NCI-H748 treated with DMSO at 0.1 percent for 48 hours (cell line): ENCODE measurements around the gene SCP2.

Experiments used
- DNase-seq: peaks from one replicate; lab custom pipeline; 2025; lab: John Stamatoyannopoulos, UW

SCP2 gene

GRCh38 chr1:53043271-53043670 is 116.2 kb downstream of the SCP2 start:
- DNase-seq = no peak

DNA sequence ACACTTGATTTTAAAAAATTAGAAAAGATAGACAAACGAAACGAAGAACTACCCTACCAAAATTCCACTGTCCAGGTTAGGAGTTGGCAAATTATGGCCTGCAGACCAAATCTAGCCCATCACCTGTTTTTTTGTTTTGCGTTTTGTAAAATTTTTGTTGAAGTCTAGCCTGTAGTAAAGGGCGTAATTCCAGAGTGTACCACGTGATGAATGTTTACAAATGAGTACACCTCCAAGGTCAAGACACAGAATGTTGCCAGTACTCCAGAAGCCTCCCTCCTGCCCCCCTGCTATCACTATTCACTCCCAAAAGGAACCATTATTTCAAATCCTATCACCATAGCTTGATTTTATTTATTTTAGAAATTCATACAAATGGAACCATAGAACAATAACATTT is 117.8 kb downstream of the SCP2 start:
- DNase-seq = no peak

DNA sequence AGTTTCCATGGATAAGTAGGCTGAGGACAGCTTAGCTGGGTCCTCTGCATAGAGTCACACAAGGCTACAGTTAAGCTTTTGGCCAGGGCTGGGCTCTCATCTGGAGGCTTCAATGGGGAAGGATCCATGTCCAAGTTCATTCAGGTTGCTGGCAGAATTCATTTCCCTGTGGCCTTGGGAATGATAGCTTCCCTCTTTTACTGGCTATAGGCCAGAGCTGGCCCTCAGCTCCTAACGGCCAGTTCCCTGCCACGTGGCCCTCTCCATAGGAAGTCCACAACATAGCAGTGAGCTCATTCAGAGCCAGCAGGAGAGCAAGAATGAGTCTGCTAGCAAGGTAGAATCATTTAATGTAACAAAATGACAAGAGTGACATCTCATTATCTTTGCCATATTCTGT is 119.9 kb downstream of the SCP2 start:
- no peak for DNase-seq

- no peak for DNase-seq
These were observed 121.0 kb downstream of the SCP2 start for GRCh38 chr1:53047737-53048736.

DNA sequence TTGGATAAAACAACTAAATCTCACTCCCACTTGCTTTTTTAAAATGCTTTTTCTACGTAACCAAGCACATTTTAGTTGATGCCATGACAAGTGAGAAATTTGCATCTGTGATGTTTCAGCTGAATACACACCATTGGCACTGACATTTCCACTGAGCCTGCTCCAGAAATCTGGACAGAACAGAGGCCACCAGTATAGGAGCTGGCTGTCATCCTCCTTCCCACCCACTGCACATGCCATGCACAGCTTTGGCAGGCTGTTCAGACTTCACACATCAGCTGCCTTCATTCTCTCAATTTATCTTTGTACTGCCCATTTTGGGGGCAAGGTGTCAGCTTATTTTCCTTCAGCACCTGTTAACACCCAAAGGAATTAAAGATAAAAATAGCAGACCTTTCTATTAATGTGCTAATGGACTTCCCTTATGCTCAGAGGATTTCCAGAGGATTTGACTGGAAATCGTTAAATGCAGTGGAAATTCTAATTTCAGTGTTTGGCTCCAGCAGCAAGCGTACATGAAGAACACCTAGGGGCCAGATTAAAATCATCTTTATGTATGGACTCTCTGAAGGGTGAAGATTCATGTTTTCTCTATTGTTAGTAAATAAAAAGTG is 122.0 kb downstream of the SCP2 start:
- no peak for DNase-seq

- DNase-seq = no peak
These were observed 122.5 kb downstream of the SCP2 start for GRCh38 chr1:53049574-53049967.

DNA sequence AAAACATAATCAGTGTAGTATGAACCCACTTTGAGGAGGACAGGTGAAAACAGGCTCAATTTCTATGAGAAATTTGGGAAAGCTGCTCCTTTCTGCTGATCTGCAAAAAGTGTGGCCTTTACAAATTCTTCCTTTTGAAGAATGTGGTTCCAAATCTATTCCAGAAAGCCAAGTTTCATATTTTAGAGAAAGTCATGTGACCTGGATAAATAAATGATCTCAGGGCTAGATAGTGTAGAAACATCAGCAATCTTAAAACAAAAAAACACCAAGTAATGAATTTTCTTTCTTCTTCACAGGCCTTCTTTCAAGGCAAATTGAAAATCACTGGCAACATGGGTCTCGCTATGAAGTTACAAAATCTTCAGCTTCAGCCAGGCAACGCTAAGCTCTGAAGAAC is 123.2 kb downstream of the SCP2 start:
- DNase-seq = no peak

- DNase-seq = no peak
These were observed 124.6 kb downstream of the SCP2 start for GRCh38 chr1:53051676-53052075.

- DNase-seq = no peak
These were observed 130.1 kb downstream of the SCP2 start for GRCh38 chr1:53057127-53057526.

GRCh38 chr1:53060579-53060978 is 133.5 kb downstream of the SCP2 start:
- no peak for DNase-seq

DNA sequence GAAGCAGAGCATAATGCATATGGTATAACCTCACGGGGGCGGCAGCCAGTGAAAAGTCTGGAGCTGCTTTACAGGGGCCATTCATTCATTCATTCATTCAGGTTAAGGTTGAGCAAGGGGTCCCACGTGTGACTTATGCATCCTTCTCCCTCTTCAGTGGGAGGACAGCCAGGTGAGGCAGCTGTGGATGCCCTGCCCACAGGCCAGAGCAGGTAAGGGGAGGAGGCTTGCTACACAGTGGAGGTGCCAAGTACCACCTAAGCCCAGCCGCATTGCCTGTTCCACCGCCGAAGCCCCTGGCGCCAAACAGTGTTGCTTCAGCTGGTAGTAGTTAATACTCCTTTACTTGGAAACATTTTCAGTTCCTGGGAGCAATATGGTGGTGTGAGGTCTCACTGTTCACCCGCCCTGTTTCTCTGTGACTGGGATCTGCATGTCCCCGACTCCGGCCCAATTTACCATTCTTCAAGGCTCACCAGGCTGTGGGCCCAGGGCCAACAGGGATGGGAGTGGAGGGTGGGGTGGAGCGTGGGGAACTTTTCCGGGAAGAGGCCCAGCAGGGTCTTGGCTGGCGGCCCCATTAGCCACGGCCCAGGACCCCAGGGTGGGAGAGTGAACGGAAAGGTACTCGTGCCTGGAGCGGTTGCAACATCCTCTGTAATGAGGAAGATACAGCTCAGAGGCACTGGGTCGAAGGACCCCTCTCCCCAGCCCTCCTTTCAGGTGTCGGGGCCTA is 134.2 kb downstream of the SCP2 start:
- DNase-seq = no peak

DNA sequence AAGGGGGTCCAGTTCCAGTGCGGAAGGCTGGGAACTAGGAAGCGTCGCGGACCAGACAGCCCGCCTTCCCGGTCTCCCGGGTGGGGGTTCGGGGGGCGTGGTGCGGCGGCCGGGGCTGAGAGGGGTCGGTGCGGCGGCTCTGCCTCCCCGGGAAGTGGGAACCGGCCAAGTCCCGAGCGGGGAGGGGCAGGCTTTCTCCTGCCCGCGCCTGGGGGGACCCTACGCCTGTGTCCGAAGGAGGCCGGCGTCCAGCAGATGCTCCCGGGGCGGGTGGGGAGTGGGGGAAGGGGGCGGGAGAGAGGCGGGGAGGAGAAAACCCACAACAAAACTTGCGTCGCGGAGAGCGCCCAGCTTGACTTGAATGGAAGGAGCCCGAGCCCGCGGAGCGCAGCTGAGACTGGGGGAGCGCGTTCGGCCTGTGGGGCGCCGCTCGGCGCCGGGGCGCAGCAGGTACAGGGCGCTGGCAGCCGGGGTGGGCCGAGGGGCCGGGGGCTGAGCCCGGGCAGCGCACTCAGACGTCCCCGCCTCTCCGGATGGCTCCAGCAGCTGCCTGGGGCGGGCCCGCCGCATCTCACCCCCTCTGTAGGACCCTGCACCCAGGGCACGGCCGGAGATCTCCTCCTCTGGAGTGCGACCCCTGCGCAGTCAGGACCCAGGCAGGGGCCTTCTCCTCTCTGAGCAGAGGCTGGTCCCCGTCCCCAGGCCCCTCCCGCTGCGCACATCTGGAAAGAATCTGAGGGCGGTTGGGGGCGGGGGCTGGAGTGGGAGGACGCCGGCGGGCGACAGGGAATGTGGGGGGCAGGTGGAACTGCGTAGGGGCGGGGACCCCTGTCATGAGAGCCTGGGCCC is 135.0 kb downstream of the SCP2 start, which contains the start of gene PODN:
PODN (plus strand) TSS at position 355 of the 849 bp plus-strand sequence. CDS start 7,643 bp downstream, outside the sequence.
- no peak for DNase-seq

GRCh38 chr1:53062708-53063591 is 135.9 kb downstream of the SCP2 start:
- no peak for DNase-seq

DNA sequence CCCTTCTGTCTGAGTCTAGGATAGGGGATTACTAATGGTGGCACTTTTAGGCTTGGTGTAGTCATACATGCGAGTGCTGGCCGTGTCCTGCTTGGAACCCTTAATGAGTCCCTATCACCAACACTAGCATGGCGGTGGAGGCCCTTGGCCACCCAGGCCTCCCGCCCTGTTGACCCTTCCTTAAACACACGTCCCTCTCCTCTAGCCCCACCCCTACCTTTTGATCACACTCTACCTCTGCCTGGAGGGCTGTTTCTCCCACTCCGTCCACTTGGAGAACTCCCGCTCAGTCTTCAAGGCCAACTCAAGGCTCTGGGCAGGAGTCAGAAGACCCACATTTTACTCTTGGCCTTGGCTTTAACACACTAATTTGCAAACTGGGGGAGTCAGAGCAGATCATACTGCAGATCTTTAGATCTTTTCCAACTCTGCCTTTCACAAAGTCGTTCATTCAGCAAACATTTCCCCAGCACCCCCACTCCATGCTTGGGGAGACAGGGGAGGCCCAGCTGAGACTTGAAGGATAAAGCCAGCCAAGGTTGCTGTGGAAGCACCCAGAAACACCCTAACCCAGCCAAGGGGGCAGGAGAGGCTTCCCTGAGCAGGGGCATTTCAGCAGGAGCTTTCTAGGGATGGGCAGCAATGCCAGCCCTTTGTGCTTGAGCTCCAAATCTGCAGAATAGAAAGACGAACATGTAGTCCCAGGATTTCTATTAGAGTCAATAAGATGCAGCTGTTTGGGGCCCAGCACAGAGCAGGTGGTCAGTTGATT is 136.9 kb downstream of the SCP2 start:
- DNase-seq = no peak

DNA sequence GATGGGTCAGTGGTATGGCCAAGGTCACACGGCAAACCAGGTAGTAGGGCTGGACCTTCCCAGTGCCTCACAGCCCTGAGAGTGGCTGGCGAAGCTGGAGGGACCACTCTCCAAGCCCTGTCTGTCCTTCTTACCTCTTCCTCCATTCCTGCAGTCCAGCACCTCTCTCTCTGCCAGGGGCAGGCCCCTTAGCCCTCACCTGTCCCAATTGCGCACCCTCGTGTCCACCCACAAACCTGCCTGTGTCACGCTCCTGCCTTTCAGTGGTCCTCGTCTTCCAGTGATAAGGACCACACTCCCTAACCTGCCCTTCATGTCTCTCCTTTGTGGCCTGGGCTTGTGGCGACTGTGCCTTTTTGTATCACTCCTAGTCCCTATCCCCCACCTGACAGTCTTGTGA is 138.3 kb downstream of the SCP2 start:
- no peak for DNase-seq

- no peak for DNase-seq
These were observed 139.4 kb downstream of the SCP2 start for GRCh38 chr1:53066488-53066887.

DNA sequence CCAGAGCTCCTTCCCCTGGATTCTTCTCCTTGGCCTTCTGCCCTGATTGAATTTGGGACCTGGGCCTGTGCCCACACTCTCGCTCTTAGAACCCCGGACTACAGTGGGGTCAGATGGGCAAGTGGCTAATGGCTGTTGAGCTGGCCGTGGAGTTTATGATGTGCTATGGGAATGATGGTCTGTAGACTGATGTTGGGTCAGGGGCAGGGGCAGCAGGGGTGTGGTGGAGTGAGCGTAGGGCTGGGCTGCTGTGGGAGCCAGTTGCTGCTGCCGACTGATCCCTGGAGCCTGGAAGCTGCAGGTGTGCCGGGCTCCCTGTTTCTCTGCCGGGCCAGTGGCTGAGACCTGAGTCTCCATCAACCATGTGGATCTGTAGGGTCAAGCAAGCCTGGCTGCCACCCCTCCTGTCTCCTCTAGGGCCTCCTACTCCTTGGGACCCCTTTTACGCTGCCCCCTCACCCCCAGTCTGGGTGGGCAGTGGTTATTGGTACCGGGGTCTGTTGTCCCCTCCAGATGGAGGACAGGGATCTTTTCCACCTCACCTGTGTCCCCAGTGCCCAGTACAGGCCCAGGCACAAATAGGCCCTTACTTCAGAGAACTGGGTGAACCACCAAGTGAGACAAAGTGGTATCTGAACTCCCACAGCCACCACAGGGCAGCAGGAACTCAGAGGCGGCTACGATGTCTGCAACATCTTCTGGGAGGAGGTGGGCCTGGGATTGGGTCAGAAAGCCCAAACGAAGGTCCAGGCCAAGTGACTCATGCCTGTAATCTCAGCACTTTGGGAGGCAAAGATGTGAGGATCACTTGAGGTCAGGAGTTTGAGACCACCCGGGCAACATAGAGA is 140.0 kb downstream of the SCP2 start:
- DNase-seq = no peak

- DNase-seq = no peak
These were observed 140.8 kb downstream of the SCP2 start for GRCh38 chr1:53067886-53068285.
